NCI-H2029 treated with DMSO at 0.1 percent for 48 hours (cell line): ENCODE measurements around the gene SHROOM3.

Experiments
- DNase-seq: peaks from one replicate; lab custom pipeline; 2025; lab: John Stamatoyannopoulos, UW

The SHROOM3 gene

GRCh38 chr4:76569706-76570105 is 134.7 kb downstream of the SHROOM3 start:
- no peak for DNase-seq

GRCh38 chr4:76570141-76570973 is 135.3 kb downstream of the SHROOM3 start:
- DNase-seq = peak; percentile 31

GRCh38 chr4:76571274-76571673 is 136.2 kb downstream of the SHROOM3 start:
- DNase-seq = peak; percentile 15

- DNase-seq = no peak
Measured at GRCh38 chr4:76572224-76572623, 137.2 kb downstream of the SHROOM3 start.

- DNase-seq = no peak
Measured at GRCh38 chr4:76576824-76577223, 141.8 kb downstream of the SHROOM3 start.

GRCh38 chr4:76578002-76578560 is 143.1 kb downstream of the SHROOM3 start:
- no peak for DNase-seq

- peak; percentile 28 for DNase-seq
Measured at GRCh38 chr4:76579596-76580375, 144.8 kb downstream of the SHROOM3 start.

- DNase-seq = no peak
Measured at GRCh38 chr4:76581077-76581962, 146.3 kb downstream of the SHROOM3 start.

- peak; percentile 4 for DNase-seq
Measured at GRCh38 chr4:76582074-76582816, 147.2 kb downstream of the SHROOM3 start.

- no peak for DNase-seq
Measured at GRCh38 chr4:76582817-76583087, 147.7 kb downstream of the SHROOM3 start.

- peak; percentile 65 for DNase-seq
Measured at GRCh38 chr4:76584241-76585152, 149.5 kb downstream of the SHROOM3 start.

- no peak for DNase-seq
Measured at GRCh38 chr4:76585272-76585671, 150.2 kb downstream of the SHROOM3 start.

GRCh38 chr4:76585897-76586360 is 150.9 kb downstream of the SHROOM3 start:
- peak; percentile 83 for DNase-seq

- DNase-seq = no peak
Measured at GRCh38 chr4:76588274-76588673, 153.2 kb downstream of the SHROOM3 start.

GRCh38 chr4:76589402-76589801 is 154.4 kb downstream of the SHROOM3 start:
- DNase-seq = no peak

GRCh38 chr4:76589872-76590797 is 155.1 kb downstream of the SHROOM3 start:
- DNase-seq = no peak

GRCh38 chr4:76590798-76591281 is 155.8 kb downstream of the SHROOM3 start:
- no peak for DNase-seq

- DNase-seq = no peak
Measured at GRCh38 chr4:76591992-76592391, 157.0 kb downstream of the SHROOM3 start.

- DNase-seq = no peak
Measured at GRCh38 chr4:76592460-76592859, 157.4 kb downstream of the SHROOM3 start.
